HepG2 (cell line): Measurements from ENCODE around the gene ADARB1. TPM values are rescaled to one million over a fixed set of nuclear protein-coding genes. Genes with fewer than 3 reads are reported as not detected.

ENCODE experiments used
- ARID5B ChIP-seq: IDR thresholded peaks from 2 replicates; pipeline ENCODE4 v1.4.0; 2020; ENCODE audit warnings: mild to moderate bottlenecking, missing genetic modification reagents
- ATF3 ChIP-seq: sonication (generic); formaldehyde crosslinking; IDR thresholded peaks from 2 replicates; pipeline ENCODE4 v1.4.0; 2020; ENCODE audit warnings: missing genetic modification reagents
- CTCF ChIP-seq: sonication (generic); formaldehyde crosslinking; IDR thresholded peaks from 2 replicates; pipeline ENCODE4 v1.5.0; 2020; ENCODE audit warnings: mild to moderate bottlenecking, missing genetic modification reagents, moderate library complexity
- HMG20A ChIP-seq: IDR thresholded peaks from 2 replicates; pipeline ENCODE4 v1.6.1; 2016; ENCODE audit warnings: borderline replicate concordance
- PRDM10 ChIP-seq: sonication (generic); formaldehyde crosslinking; IDR thresholded peaks from 2 replicates; pipeline ENCODE4 v1.4.0; 2020; ENCODE audit warnings: low read depth, missing genetic modification reagents
- ZNF574 ChIP-seq: sonication (generic); formaldehyde crosslinking; IDR thresholded peaks from 2 replicates; pipeline ENCODE4 v1.4.0; 2020; ENCODE audit warnings: missing genetic modification reagents
- ZNF687 ChIP-seq: sonication (generic); formaldehyde crosslinking; IDR thresholded peaks from 2 replicates; pipeline ENCODE4 v1.5.1; 2020; ENCODE audit warnings: mild to moderate bottlenecking, missing genetic modification reagents, moderate library complexity
- polyA plus RNA-seq, 8 experiments: library from polyadenylated mRNA; depleted of rRNA in 3 of 8; stranded (reverse) in 7 of 8; unstranded in 1 of 8; fragments of >200 nt; fragmentation: Illumina TruSeq in 4 of 8; extraction: Trizol in 4 of 8; gene quantifications; 2 replicates each; pipeline versions ENCODE4 v1.2.1 to v1.2.3, GENCODE V29; 2011 to 2016; ENCODE audit warnings: low read depth in 4 of 8, missing spikeins in 1 of 8, mixed read lengths in 1 of 8; ENCODE audit not compliant: insufficient read depth in 1 of 8
- total RNA-seq, 5 experiments: library from RNA; depleted of rRNA; stranded (reverse); fragments of >200 nt; fragmentation: Illumina TruSeq; extraction: Trizol; gene quantifications; 2 replicates each; pipeline ENCODE4 v1.2.3, GENCODE V29; 2016; ENCODE audit warnings: low read depth in 1 of 5

The ADARB1 gene
- total and polyA plus RNA-seq, 2 of the 13 experiments (the other 11 are each of a cell fraction or from before 2014, with no cell fraction given), result 6.6 to 10.0 TPM

- no peak for TF ChIP-seq PRDM10 (CRISPR knock-in tag)
- TF ChIP-seq CTCF (CRISPR knock-in tag), result peak; percentile 74
- TF ChIP-seq ZNF574 (CRISPR knock-in tag), result no peak
- TF ChIP-seq ATF3, result 0 out of 2 replicates have a peak, but pooled peaks have one; percentile 23
- no peak for TF ChIP-seq ARID5B (CRISPR knock-in tag)
- TF ChIP-seq ZNF687 (CRISPR knock-in tag), result peak; percentile 48
- TF ChIP-seq HMG20A (CRISPR knock-in tag), result no peak
Measured at GRCh38 chr21:45138199-45139002, 64.0 kb downstream of the ADARB1 start (continued).
